DOHH2 (cell line): ENCODE data around the gene TMEM258.

Experiments
- H3F3A ChIP-seq: fragments of 200-600 bp; sonication (generic), shearing (Covaris generic); 2 replicates; pipeline ENCODE4 v1.6.0; 2016; ENCODE audit warnings: antibody characterized with exemption, mild to moderate bottlenecking; ENCODE audit not compliant: control insufficient read depth, insufficient read depth
- H3K27ac ChIP-seq: fragments of 200-600 bp; sonication (generic); 2 replicates; pipeline ENCODE4 v1.5.1; 2014; ENCODE audit warnings: low read depth, mild to moderate bottlenecking, low read length, moderate library complexity
- H3K27me3 ChIP-seq: fragments of 200-600 bp; sonication (generic); 2 replicates; pipeline ENCODE4 v1.6.1; 2014; ENCODE audit warnings: mild to moderate bottlenecking, low read length, mixed read lengths; ENCODE audit not compliant: control insufficient read depth
- H3K36me3 ChIP-seq: fragments of 200-600 bp; sonication (generic); 2 replicates; pipeline ENCODE4 v1.6.1; 2014; ENCODE audit warnings: mild to moderate bottlenecking, low read length, moderate library complexity, mixed read lengths; ENCODE audit not compliant: control insufficient read depth
- H3K4me1 ChIP-seq: fragments of 200-600 bp; sonication (generic); 2 replicates; pipeline ENCODE4 v1.6.1; 2014; ENCODE audit warnings: mild to moderate bottlenecking, low read length, mixed read lengths; ENCODE audit not compliant: control insufficient read depth
- H3K4me2 ChIP-seq: fragments of 200-600 bp; sonication (generic); 2 replicates; pipeline ENCODE4 v1.6.0; 2014; ENCODE audit warnings: mild to moderate bottlenecking, low read length, moderate library complexity
- H3K4me3 ChIP-seq: fragments of 200-600 bp; sonication (generic); 2 replicates; pipeline ENCODE4 v1.5.1; 2014; ENCODE audit warnings: mild to moderate bottlenecking, low read length, mixed read lengths
- H3K79me2 ChIP-seq: fragments of 200-600 bp; sonication (generic); 2 replicates; pipeline ENCODE4 v1.6.1; 2014; ENCODE audit warnings: mild to moderate bottlenecking, low read length, mixed read lengths; ENCODE audit not compliant: control insufficient read depth
- H3K9me2 ChIP-seq: fragments of 200-600 bp; sonication (generic); replicated peaks from 2 replicates; pipeline ENCODE4 v1.6.1; 2014; ENCODE audit warnings: mild to moderate bottlenecking, low read length, mixed read lengths; ENCODE audit not compliant: control insufficient read depth
- H3K9me3 ChIP-seq: fragments of 200-600 bp; sonication (generic); 2 replicates; pipeline ENCODE4 v1.6.1; 2014; ENCODE audit warnings: antibody characterized with exemption, low read length, mixed read lengths; ENCODE audit not compliant: control insufficient read depth, insufficient read depth
- H4K20me1 ChIP-seq: fragments of 200-600 bp; sonication (generic); 2 replicates; pipeline ENCODE4 v1.6.0; 2014; ENCODE audit warnings: low read depth, mild to moderate bottlenecking, antibody characterized with exemption, low read length, moderate library complexity; ENCODE audit not compliant: control insufficient read depth, insufficient read depth
- EZH2phosphoT487 ChIP-seq: fragments of 200-600 bp; sonication (generic); IDR thresholded peaks from 2 replicates; pipeline ENCODE4 v1.6.1; 2017; ENCODE audit warnings: borderline replicate concordance, mild to moderate bottlenecking, antibody characterized with exemption, low read length, moderate library complexity, mixed read lengths
- TF ChIP-seq, protein P1 (sequence below): fragments of 200-600 bp; sonication (generic); IDR thresholded peaks from one replicate; pipeline ENCODE4 v1.5.1; 2014; ENCODE audit warnings: antibody characterized with exemption, mild to moderate bottlenecking, low read depth, low read length; ENCODE audit not compliant: poor library complexity, severe bottlenecking

TMEM258 gene

DNA sequence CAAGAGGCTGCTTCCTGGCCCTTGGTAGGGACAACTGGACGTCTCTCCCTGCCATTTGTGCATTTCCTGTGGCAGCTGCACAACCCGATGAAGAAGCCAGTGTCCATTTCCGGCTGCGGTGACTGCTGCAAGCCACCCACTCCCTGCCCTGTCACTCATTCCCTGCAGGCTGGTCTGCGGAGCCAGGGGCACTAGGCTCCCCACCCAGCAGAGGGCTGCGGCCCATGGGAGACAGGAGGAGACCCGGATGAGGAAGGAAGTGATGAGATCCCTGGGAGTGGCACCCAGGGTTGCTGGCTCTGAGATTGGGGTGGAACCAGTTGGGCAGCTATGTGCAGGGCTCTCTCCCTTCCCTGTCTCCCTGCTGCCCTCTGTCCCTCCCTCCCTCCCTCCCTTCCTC lies 50.0 kb downstream of the TMEM258 start:
- no peaks in the 10 kb centered on the region for H4K20me1 ChIP-seq
- H3K4me2 ChIP-seq = no peak overlapping the region
- H3K36me3 ChIP-seq = no peaks in the 10 kb centered on the region
- no peak for TF ChIP-seq EZH2phosphoT487
- TF ChIP-seq, protein P1, sequence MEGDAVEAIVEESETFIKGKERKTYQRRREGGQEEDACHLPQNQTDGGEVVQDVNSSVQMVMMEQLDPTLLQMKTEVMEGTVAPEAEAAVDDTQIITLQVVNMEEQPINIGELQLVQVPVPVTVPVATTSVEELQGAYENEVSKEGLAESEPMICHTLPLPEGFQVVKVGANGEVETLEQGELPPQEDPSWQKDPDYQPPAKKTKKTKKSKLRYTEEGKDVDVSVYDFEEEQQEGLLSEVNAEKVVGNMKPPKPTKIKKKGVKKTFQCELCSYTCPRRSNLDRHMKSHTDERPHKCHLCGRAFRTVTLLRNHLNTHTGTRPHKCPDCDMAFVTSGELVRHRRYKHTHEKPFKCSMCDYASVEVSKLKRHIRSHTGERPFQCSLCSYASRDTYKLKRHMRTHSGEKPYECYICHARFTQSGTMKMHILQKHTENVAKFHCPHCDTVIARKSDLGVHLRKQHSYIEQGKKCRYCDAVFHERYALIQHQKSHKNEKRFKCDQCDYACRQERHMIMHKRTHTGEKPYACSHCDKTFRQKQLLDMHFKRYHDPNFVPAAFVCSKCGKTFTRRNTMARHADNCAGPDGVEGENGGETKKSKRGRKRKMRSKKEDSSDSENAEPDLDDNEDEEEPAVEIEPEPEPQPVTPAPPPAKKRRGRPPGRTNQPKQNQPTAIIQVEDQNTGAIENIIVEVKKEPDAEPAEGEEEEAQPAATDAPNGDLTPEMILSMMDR = no peak
- no peaks in the 10 kb centered on the region for H3K9me2 ChIP-seq
- H3K27ac ChIP-seq = no peak overlapping the region
- no peak overlapping the region for H3K4me3 ChIP-seq
- H3F3A ChIP-seq = no peaks in the 10 kb centered on the region
- H3K79me2 ChIP-seq = no peaks in the 10 kb centered on the region
- H3K27me3 ChIP-seq = no peaks in the 10 kb centered on the region
- H3K4me1 ChIP-seq = no peaks in the 10 kb centered on the region
- no peaks in the 10 kb centered on the region for H3K9me3 ChIP-seq

DNA sequence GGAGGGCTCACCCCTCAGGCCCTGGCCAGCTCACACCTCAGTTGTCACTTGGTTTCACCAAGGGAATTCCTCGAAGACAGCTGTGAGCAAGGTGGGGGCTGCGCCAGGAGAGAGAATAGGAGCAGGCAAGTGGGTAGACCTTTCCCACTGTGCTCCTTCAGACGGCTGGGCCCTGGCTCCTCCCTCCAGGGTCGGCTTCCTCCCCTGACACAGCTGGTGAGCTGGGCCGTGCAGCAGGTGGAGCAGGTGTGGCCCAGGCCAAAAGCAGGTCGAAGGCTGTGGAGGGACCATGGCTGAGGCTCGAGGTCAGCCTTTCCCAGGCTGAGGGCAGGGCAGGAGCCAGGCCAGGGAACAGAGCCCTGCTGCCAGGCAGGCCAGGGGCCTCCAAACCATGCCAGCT lies 52.4 kb downstream of the TMEM258 start:
- no peaks in the 10 kb centered on the region for H3K9me3 ChIP-seq
- no peak overlapping the region for H3K27ac ChIP-seq
- no peaks in the 10 kb centered on the region for H3K36me3 ChIP-seq
- H4K20me1 ChIP-seq = no peaks in the 10 kb centered on the region
- H3K4me3 ChIP-seq = no peak overlapping the region
- no peak overlapping the region for H3K4me2 ChIP-seq
- no peaks in the 10 kb centered on the region for H3K79me2 ChIP-seq
- H3K4me1 ChIP-seq = no peaks in the 10 kb centered on the region
- TF ChIP-seq, protein P1 = no peak
- no peak for TF ChIP-seq EZH2phosphoT487
- no peaks in the 10 kb centered on the region for H3F3A ChIP-seq
- H3K9me2 ChIP-seq = no peaks in the 10 kb centered on the region
- H3K27me3 ChIP-seq = peaks cover 4% of the 10 kb centered on the region; the same call in 1 of the 2 replicates

GRCh38 chr11:61739413-61739812 lies 53.0 kb downstream of the TMEM258 start:
- no peaks in the 10 kb centered on the region for H3K36me3 ChIP-seq
- H3K27me3 ChIP-seq = peaks cover 4% of the 10 kb centered on the region; the same call in 1 of the 2 replicates
- no peaks in the 10 kb centered on the region for H3K79me2 ChIP-seq

More at GRCh38 chr11:61739413-61739812, 53.0 kb downstream of the TMEM258 start:
- no peaks in the 10 kb centered on the region for H4K20me1 ChIP-seq
- TF ChIP-seq, protein P1 = no peak
- TF ChIP-seq EZH2phosphoT487 = no peak
- H3K9me2 ChIP-seq = no peaks in the 10 kb centered on the region
- no peaks in the 10 kb centered on the region for H3F3A ChIP-seq
- no peak overlapping the region for H3K4me2 ChIP-seq
- no peak overlapping the region for H3K27ac ChIP-seq
- H3K4me1 ChIP-seq = no peaks in the 10 kb centered on the region
- H3K9me3 ChIP-seq = no peaks in the 10 kb centered on the region
- no peak overlapping the region for H3K4me3 ChIP-seq
